Left forelimb (tissue), 1 donor: ENCODE measurements around the gene LHCGR.

Experiments used
- DNase-seq: peaks from one replicate; pipeline ENCODE4 v3.0.0-alpha.2; 2018; ENCODE audit warnings: low spot score

LHCGR gene

GRCh38 chr2:48755473-48755872 lies at the start of gene LHCGR:
LHCGR (minus strand) TSS chr2:48755724; CDS start chr2:48755671, 53 bp downstream.
- peak; percentile 68 for DNase-seq

GRCh38 chr2:48799601-48800000 lies 44.1 kb upstream of the LHCGR start:
- DNase-seq: no peak

DNA sequence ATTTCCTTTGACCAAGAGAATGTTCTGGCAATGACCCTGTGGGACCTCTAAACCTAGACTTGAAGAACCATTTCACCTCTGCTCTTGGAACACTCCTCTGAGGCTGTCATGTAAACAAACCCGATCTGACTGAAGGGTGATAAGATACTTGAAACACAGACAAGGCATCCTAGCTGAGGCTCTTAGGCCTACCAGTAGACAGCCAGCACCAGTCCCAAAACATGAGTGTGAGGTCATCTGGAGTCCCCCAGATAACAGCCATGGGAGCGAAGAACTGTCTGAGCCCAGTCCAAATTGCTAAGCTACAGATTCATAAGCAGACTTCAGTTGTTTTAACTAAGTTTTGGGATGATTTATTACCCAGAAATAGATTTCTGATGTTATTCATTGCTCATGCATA lies 39.5 kb upstream of the LHCGR start:
- no peak for DNase-seq

DNA sequence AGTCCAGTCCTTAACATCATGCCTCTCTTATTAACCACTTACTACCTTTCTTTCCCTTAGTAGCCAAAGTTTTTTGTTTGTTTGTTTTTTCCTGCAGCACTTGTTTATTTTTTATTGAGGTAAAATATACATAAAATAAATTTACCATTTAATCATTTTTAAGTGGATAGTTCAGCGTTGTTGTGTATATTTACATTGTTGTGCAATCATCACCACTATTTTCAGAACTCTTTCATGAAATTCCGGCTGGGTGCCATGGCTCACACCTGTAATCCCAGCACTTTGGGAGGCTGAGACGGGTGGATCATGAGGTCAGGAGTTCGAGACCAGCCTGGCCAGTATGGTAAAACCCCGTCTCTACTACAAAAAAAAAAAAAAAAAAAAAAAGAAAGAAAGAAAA lies 38.1 kb upstream of the LHCGR start:
- no peak for DNase-seq

GRCh38 chr2:48792030-48792429 lies 36.5 kb upstream of the LHCGR start:
- no peak for DNase-seq

DNA sequence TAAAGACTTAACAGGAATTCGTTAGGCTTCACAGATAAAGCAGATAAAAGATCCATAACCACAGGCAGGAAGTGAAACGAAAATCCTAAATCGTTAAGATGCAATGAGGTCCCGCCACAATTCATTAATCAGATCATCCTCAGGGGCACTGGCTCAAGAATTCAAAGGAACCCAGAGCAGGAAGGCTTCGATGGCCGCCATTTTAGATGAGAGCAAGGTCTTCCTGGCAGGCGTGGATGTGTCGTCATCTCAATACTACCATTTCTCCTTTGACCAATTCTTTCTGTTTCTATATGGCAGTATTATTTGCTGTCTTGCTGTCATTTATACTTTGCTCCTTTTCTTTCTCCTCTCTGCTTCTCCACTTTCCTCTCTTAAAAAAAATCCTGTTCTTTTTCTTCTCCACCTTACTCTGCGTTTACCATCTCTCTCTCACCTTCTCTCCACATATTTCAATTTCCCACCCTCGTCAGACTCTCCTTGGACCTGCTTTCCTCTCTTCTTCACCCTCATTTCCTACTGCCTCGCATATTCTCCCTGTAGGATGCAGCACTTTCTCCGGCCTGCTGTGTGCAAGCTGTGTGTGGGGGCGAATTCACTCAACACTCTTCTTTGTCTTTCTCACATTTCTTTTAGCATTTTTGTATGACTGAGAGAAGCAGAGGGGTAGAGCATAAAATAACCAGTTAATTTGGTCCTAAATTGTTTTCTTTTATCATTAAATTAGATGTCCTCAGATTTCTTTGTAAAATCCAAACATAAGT lies 35.1 kb upstream of the LHCGR start:
- DNase-seq: no peak

DNA sequence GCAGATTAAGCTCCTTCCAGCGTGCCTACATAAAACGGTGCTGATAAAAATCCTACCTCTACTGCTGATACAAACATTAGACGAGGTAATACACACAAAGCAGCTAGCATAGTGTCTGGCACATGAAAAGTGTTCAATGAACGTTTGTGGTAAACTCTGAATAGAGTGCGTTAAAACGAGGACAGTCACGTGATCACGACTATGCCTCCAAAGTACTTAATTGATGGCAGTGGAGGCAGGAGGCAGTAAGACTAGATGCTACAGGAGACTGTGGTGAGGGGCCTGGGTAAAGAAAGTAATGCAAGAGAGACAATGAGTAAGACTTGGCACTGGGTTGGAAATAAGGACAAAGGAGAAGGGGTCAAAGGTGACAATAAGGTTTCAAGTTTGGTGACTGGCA lies 32.1 kb upstream of the LHCGR start:
- DNase-seq: no peak

DNA sequence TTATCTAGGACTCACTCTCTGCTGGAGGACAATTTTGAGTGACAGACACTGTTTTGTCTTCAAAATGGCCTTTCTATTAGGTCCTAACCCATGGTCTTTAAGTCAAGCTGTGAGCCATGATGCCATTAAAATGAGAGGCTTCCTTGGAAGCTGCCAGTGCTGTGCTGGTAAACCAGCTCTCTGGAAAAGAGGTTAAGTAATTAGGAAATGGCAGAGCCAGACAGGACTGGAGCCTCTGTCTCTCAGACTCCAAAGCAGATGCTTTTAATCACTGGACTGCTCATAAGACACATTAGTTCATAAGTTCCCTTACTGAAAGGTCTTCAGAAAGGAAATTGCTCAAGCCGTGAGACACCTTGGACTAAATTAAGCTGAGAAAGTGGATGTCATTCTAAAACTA lies 25.8 kb upstream of the LHCGR start:
- no peak for DNase-seq

DNA sequence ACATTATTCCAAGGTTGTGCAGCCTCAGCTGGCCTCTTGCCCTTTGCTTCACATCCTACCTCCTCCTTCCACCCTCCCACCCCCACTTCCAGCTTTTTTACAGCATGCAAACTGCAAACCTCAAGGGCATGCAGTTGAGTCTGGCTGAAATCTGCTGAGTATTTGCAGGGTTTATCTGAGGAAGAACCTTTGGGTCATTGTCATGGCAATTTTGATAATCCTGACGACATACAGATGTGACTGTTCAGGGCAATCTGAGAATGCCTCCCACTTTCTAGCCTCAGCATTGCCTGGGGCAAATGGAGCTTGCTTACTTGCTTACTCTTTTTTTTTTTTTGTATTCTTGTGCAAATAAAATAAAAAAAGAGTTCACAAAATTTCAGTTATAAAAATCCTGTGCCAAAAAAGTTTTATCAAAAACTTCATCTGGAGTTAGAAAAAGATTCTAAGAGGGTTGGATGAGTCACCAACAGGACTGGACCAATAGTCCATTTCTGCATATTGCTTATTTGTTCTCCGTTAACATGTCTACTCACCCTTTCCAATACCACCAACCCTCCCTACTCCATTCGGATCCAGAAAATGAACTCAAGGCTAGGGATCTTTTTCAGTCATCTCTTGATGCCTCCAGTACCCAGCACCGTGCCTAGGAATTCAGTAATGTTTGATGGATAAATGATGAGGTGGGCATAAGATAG lies 23.6 kb upstream of the LHCGR start:
- no peak for DNase-seq

DNA sequence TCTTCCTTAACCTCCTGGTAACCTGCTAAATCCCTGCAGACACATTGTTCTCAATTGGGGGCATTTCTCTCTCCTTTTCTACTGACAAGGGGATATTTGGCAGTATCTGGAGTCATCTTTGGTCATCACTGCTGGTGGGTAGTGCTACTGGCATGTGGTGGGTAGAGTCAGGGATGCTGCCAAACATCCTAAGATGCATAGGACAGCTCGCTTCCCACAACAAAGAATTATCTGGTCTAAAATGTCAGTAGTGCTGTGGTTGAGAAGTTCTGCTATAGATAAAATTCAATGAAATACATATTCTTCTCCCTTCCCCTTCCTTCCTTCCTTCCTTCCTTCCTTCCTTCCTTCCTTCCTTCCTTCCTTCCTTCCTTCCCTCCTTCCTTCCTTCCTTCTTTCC lies 18.7 kb upstream of the LHCGR start:
- no peak for DNase-seq

- DNase-seq: no peak
Measured at GRCh38 chr2:48771241-48772014, 15.9 kb upstream of the LHCGR start.

GRCh38 chr2:48770181-48770580 lies 14.7 kb upstream of the LHCGR start:
- no peak for DNase-seq

- no peak for DNase-seq
Measured at GRCh38 chr2:48768669-48769068, 13.1 kb upstream of the LHCGR start.

DNA sequence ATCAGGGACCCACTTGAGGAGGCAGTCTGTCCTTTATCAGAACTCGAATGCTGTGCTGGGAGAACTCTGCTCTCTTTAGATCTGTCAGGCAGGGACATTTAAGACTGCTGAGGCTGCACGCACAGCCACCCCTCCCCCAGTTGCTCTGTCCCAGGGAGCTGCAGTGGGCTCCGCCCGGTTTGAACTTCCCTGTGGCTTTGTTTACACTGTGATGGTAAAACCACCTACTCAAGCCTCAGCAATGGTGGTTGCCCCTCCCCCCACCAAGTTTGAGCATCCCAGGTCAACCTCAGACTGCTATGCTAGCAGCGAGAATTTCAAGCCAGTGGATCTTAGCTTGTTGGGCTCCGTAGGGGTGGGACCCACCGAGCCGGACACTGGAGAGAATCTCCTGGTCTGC lies 11.8 kb upstream of the LHCGR start:
- DNase-seq: no peak

DNA sequence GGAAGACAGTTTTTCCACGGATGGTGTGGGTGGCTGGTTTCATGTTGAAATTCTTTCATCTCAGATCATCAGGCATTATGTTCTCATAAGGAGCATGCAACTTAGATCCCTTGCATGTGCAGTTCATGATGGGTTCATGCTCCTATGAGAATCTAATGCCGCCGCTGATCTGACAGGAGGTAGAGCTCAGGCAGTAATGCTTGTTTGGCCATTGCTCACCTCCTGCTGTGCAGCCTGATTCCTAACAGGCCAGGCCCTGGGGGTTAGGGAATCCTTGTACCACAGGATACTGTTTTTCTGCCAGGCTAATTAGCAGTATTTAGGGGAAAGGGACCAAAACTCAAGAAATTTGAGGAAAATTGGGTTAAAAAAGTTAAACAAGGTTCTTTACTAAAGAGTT lies 5.3 kb upstream of the LHCGR start:
- DNase-seq: no peak

GRCh38 chr2:48759682-48760081 lies 4.2 kb upstream of the LHCGR start:
- no peak for DNase-seq

DNA sequence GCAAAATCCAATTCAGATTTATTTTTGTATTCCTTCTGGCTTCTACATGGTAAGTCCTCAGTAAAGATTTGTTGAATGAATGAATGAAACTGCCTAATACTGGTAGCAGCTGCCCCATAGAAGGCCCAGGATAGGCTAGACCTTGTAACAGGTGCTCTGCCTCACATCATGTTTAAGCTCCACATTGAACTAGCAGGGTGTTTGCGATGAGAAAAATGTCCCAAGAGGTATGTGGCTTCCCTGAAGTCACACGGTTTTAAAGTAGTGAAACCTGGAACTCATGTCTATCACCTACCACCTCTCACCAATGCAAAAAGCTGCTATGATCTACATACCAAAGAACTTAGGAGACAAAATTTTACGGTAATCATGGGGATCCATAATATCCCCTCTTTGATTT lies 765 bp upstream of the LHCGR start:
- no peak for DNase-seq

DNA sequence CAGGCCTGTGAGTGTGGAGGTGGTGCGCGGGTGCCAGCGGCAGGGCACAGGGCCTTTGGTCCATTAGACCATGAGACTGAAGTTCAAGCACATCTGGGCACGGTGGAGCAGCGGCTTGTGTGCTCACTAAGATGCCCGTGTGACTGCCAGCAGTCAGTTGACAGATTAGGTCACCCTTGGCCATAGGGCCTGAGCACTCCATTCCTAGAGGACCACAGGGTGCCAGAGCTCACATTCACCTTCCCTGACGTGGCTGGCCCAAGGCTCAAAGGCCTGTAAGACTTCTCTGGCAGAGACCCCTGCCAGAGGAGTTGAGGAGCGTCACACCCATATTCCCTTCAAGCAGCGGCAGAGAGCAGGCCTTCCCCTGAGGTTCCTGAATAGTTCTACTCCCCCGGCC lies 650 bp downstream of the LHCGR start:
- DNase-seq: no peak

- DNase-seq: no peak
Measured at GRCh38 chr2:48753228-48753627, 2.3 kb downstream of the LHCGR start.

DNA sequence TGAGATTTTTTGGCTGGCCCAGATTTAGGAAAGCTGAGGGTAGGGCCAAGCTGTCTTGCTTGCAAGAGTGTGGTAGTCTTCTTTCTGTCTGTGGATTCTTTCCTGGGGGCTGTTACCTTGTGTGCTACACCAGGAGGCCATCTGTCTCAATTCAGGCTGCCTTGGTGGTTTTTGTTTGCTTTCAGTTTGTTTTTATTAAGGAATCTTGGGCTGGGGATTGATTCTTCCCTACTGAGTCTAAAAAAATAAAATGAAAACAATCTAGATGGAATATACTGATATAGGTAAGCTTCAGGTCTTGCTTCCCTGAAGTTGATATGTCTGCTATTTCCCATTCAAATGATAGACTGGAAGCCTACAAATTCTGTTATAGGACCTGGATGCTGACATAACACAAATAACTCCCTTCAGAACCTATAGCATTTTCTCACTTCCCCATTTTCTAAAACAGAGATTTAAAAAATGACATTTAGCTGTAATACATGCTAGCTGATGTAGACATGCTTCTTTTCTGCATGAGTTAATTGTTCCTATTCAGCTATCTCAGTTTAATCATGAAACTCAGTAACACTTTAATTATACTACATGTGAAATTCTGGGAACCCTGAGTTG lies 5.3 kb downstream of the LHCGR start:
- no peak for DNase-seq

GRCh38 chr2:48749291-48750127 lies 6.0 kb downstream of the LHCGR start:
- no peak for DNase-seq

GRCh38 chr2:48747319-48747718 lies 8.2 kb downstream of the LHCGR start:
- DNase-seq: no peak
